Osteoblast (primary cell): Measurements from ENCODE around the gene HCN2. TPM values are rescaled to one million over a fixed set of nuclear protein-coding genes. Genes with fewer than 3 reads are reported as not detected.

Source experiments
- DNase-seq: peaks from one replicate; pipeline ENCODE4 v3.0.0; 2011; ENCODE audit warnings: low spot score, mixed read lengths; ENCODE audit not compliant: insufficient read length; ENCODE audit errors: missing footprints
- H2AFZ ChIP-seq: 2 replicates; pipeline ENCODE4 v1.6.0; 2011; ENCODE audit warnings: mild to moderate bottlenecking, low read length
- H3K27ac ChIP-seq: 2 replicates; pipeline ENCODE4 v1.5.1; 2011; ENCODE audit warnings: mild to moderate bottlenecking, low read depth, low read length, moderate library complexity
- H3K27me3 ChIP-seq: 2 replicates; pipeline ENCODE4 v1.6.0; 2012; ENCODE audit warnings: mild to moderate bottlenecking, control low read depth, inconsistent platforms, low read length, moderate library complexity; ENCODE audit not compliant: insufficient read depth
- H3K36me3 ChIP-seq: 2 replicates; pipeline ENCODE4 v1.5.1; 2011; ENCODE audit warnings: mild to moderate bottlenecking, low read length, control low read depth, moderate library complexity; ENCODE audit not compliant: insufficient read depth
- H3K4me1 ChIP-seq: 2 replicates; pipeline ENCODE4 v1.5.1; 2011; ENCODE audit warnings: mild to moderate bottlenecking, low read length, control low read depth, moderate library complexity; ENCODE audit not compliant: insufficient read depth
- H3K4me2 ChIP-seq: 2 replicates; pipeline ENCODE4 v1.6.0; 2011; ENCODE audit warnings: mild to moderate bottlenecking, low read length; ENCODE audit not compliant: insufficient read depth
- H3K4me3 ChIP-seq: fragments of 200-600 bp; sonication (generic); 3 replicates; pipeline ENCODE4 v1.5.1; 2012; ENCODE audit warnings: mild to moderate bottlenecking, low read length, inconsistent platforms; ENCODE audit not compliant: insufficient read depth
- H3K79me2 ChIP-seq: 2 replicates; pipeline ENCODE4 v1.6.0; 2012; ENCODE audit warnings: mild to moderate bottlenecking, low read length, control low read depth, inconsistent platforms; ENCODE audit not compliant: insufficient read depth
- H3K9me3 ChIP-seq: 2 replicates; pipeline ENCODE4 v1.5.1; 2011; ENCODE audit warnings: low read depth, low read length, control low read depth
- H4K20me1 ChIP-seq: 2 replicates; pipeline ENCODE4 v1.6.0; 2012; ENCODE audit warnings: mild to moderate bottlenecking, low read length, control low read depth; ENCODE audit not compliant: insufficient read depth
- CTCF ChIP-seq: IDR thresholded peaks from 2 replicates; pipeline ENCODE4 v1.5.1; 2011; ENCODE audit warnings: mild to moderate bottlenecking, low read depth, low read length, moderate library complexity; ENCODE audit errors: extremely low read depth
- total RNA-seq: library from RNA; depleted of rRNA; stranded (reverse); fragments of >200 nt; gene quantifications from 2 replicates; pipeline ENCODE4 v1.2.3, GENCODE V29; 2012

The HCN2 gene
- total RNA-seq, 1 donor: 1.4 TPM

GRCh38 chr19:651114-651818 lies 61.6 kb downstream of the HCN2 start:
- H3K4me1 ChIP-seq: no peaks in the 10 kb centered on the region
- no peak overlapping the region for H3K4me3 ChIP-seq
- H3K79me2 ChIP-seq: peaks cover 56% of the 10 kb centered on the region
- DNase-seq: peak; percentile 42
- peaks cover 20% of the 10 kb centered on the region for H3K36me3 ChIP-seq
- H4K20me1 ChIP-seq: peaks cover 20% of the 10 kb centered on the region
- H3K27ac ChIP-seq: no peak overlapping the region
- no peak overlapping the region for H3K4me2 ChIP-seq
- no peaks in the 10 kb centered on the region for H3K9me3 ChIP-seq
- H2AFZ ChIP-seq: no peak overlapping the region
- H3K27me3 ChIP-seq: no peaks in the 10 kb centered on the region
- no peak for TF ChIP-seq CTCF

GRCh38 chr19:651991-652390 lies 62.3 kb downstream of the HCN2 start:
- no peak overlapping the region for H3K4me3 ChIP-seq
- no peak overlapping the region for H3K4me2 ChIP-seq
- H3K79me2 ChIP-seq: peaks cover 63% of the 10 kb centered on the region
- H4K20me1 ChIP-seq: peaks cover 26% of the 10 kb centered on the region
- H3K4me1 ChIP-seq: no peaks in the 10 kb centered on the region
- no peak for TF ChIP-seq CTCF
- H3K27me3 ChIP-seq: no peaks in the 10 kb centered on the region
- no peak overlapping the region for H2AFZ ChIP-seq
- H3K9me3 ChIP-seq: no peaks in the 10 kb centered on the region
- peaks cover 14% of the 10 kb centered on the region for H3K36me3 ChIP-seq
- peak; percentile 80 for DNase-seq
- no peak overlapping the region for H3K27ac ChIP-seq

GRCh38 chr19:652467-653389 lies 63.0 kb downstream of the HCN2 start:
- Histone ChIP-seq H3K9me3 (no peaks in the 10 kb centered on the region), H3K79me2 (peaks cover 70% of the 10 kb centered on the region), H3K36me3 (peaks cover 10% of the 10 kb centered on the region), H3K4me1 (no peaks in the 10 kb centered on the region), H3K4me3 (no peak overlapping the region), H3K4me2 (no peak overlapping the region), H2AFZ (no peak overlapping the region), H3K27ac (no peak overlapping the region), H4K20me1 (peaks cover 34% of the 10 kb centered on the region), H3K27me3 (no peaks in the 10 kb centered on the region)
- no peak for TF ChIP-seq CTCF
- DNase-seq: peak; percentile 61

- H2AFZ ChIP-seq: no peak overlapping the region
- no peak overlapping the region for H3K27ac ChIP-seq
- no peaks in the 10 kb centered on the region for H3K27me3 ChIP-seq
- no peak overlapping the region for H3K4me2 ChIP-seq
- H3K79me2 ChIP-seq: peaks cover 77% of the 10 kb centered on the region
- H3K4me1 ChIP-seq: no peaks in the 10 kb centered on the region
- H3K4me3 ChIP-seq: no peak overlapping the region
- peaks cover 8% of the 10 kb centered on the region for H3K36me3 ChIP-seq
- H4K20me1 ChIP-seq: peaks cover 40% of the 10 kb centered on the region
- no peak for DNase-seq
- no peaks in the 10 kb centered on the region for H3K9me3 ChIP-seq
- TF ChIP-seq CTCF: no peak
Measured at GRCh38 chr19:653425-653824, 63.7 kb downstream of the HCN2 start.
